Stimulated activated CD4-positive, alpha-beta T cell treated with anti-CD3 and anti-CD28 coated beads, Interleukin-12 subunit alpha, Interleukin-12 subunit beta, amount 100 ng/mL, for 4 hours (primary cell): ENCODE results near the gene BBS4.
"Not testable (repeated sequence)": the region's sequence is repeated elsewhere in the genome, so short reads cannot be mapped to it uniquely, and the experiment has no call there.

Experiments used
- DNase-seq: peaks from one replicate; pipeline ENCODE4 v3.0.0-alpha.2; 2020

BBS4 gene

GRCh38 chr15:72706266-72706665 lies 20.3 kb downstream of the BBS4 start:
- no peak for DNase-seq

DNA sequence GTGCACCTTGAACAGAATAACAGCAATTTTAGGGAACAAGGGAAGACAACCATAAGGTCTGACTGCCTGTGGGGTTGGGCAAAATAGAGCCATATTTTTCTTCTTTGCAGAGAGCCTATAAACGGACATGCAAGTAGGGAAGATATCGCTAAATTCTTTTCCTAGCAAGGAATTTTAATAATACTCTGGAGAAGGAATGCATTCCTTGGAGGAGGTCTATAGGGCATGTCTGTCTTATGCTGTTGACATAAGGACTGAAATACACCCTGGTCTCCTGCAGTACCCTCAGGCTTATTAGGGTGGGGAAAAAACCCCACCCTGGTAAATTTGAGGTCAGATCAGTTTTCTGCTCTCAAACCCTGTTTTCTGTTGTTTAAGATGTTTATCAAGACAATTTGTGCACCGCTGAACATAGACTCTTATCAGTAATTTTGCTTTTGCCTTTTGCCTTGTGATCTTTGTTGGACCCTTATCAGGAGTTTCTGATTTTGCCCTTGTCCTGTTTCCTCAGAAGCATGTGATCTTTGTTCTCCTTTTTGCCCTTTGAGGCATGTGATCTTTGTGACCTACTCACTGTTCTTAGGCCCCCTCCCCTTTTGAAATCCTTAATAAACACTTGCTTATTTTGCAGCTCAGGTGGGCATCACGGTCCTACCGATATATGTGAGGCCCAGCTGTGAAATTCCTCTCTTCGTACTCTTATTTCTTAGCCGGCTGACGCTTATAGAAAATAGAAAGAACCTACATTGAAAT lies 22.7 kb downstream of the BBS4 start:
- DNase-seq, result not testable (repeated sequence)

GRCh38 chr15:72722071-72722696 lies 36.2 kb downstream of the BBS4 start:
- peak; percentile 61 for DNase-seq

DNA sequence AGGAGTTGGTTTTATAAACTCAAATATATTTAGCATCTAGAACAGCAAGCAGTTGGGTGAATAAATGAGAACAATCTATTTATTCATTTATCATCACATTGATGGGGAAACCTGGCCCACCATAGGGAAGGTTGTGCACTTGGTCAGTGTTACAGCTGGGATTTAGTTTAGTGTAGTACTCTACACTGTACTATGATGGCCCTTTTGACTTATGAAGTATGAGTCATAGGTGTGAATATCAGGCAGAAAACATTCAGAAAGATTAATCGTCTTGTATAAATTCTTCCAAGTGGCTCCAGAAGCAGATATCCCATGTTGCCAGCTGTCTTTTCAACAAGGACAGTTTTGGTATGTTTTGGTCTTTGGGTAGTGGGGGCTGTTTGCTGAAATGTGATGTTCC lies 38.0 kb downstream of the BBS4 start:
- DNase-seq, result no peak

GRCh38 chr15:72725446-72725845 lies 39.4 kb downstream of the BBS4 start:
- DNase-seq, result no peak

- not testable (repeated sequence) for DNase-seq
Measured at GRCh38 chr15:72725851-72726250, 39.8 kb downstream of the BBS4 start.

- DNase-seq, result no peak
Measured at GRCh38 chr15:72727154-72727553, 41.1 kb downstream of the BBS4 start.

DNA sequence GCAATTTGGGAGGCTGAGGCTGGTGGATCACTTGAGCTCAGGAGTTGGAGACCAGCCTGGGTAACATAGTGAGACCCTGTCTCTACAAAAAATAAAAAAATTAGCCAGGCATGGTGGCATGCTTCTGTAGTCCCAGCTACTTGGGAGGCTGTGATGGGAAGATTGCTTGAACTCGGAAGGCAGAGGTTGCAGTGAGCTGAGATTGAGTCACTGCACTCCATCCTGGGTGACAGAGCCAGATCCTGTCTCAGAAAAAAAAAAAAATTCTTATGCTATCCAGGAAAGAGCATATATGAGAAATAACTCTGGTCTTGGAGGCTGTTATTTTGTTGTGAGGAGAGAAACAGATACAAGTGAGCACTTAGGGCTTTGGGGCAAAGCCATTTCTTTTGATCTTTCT lies 42.2 kb downstream of the BBS4 start:
- DNase-seq, result not testable (repeated sequence)

- DNase-seq, result no peak
Measured at GRCh38 chr15:72728821-72729220, 42.8 kb downstream of the BBS4 start.

GRCh38 chr15:72732086-72732485 lies 46.1 kb downstream of the BBS4 start:
- no peak for DNase-seq

- DNase-seq, result no peak
Measured at GRCh38 chr15:72732516-72732915, 46.5 kb downstream of the BBS4 start.

DNA sequence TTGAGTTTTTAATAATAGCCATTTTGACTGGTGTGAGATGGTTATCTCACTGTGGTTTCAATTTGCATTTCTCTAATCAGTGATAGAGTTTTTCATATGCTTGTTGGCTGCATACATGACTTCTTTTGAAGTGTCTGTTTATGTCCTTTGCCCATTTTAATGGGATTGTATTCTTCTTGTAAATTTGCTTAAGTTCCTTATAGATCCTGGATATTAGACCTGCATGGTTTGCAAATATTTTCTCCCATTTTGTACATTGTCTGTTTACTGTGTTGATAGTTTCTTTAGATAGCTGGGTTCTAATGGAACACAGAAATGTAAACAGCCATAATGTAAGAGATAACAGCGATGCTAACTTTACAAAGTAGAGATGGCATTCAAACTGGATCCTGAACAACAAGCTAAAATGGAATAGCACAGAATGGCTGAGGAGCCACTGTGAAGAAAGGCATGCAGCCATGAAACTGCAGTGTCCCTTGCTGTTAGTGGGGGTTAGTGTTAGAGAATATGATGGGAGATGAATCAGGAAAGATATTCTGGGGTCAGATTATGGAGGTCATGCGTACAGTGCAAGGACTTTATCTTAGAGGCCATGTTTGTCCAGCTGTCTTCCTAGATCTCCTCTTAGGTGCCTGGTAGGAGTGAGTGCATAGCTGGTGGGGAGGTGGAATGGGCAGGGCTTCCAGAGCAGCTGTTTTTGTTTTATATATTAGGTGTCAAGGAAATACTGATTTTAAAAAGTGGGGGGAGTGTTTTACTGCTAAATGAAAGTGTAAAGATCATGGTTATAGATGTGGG lies 48.1 kb downstream of the BBS4 start:
- no peak for DNase-seq

GRCh38 chr15:72735111-72735510 lies 49.1 kb downstream of the BBS4 start:
- DNase-seq, result no peak

DNA sequence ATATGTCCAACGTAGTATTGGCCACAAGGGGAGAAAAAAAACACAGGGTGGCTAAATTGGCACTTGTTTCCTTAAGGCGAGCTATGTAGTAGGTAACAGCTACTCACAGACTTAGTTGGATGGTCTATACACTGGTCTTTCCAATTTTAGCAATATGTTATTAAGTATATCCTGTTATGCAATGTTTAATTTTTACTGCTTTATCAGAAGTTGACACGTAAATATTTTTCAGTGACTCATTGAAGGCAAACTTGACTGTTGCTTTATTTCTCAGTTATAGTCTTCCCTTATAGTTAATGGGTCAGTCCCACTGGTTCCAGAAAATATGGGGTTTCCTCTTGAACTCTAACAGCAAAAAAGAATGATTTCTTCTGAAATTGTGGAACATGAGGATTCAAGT lies 51.1 kb downstream of the BBS4 start:
- no peak for DNase-seq

DNA sequence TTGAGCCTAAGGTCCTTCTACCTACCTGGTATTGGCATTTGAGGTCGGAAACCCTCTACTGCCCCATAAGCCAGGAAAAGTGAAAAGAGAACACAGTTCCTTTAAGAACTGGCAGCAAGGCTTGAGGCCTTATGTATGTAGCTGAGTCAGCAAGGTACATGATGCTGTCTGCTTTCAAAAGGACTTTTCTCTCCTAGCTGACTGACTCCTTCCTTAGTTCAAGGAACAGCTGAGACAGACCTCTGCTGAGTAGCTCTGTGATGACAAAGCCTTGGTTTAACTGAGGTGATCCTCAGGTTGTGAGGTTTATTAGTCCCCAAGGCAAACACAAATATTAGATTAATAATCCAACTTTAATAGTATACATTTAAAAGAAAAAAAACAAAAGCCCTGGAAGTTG lies 51.7 kb downstream of the BBS4 start:
- no peak for DNase-seq

DNA sequence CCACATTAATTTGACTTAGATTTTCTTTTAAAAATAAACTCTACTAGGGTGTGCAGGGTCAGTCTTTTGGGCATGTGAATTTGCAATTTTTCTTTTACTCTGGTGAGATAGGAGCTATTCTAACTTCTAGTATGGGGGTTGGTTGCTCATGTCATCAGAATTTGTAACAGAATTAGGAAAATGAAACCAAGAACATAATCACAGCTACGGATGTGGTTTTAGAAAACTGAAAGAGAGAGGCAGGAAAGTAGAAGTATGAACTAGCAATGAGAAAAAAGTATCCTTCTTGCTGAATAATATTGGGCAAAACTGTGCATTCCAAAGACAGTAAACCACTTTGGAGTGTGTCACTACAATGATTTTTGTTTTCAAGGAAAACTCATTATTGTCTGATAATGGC lies 54.2 kb downstream of the BBS4 start:
- DNase-seq, result no peak

DNA sequence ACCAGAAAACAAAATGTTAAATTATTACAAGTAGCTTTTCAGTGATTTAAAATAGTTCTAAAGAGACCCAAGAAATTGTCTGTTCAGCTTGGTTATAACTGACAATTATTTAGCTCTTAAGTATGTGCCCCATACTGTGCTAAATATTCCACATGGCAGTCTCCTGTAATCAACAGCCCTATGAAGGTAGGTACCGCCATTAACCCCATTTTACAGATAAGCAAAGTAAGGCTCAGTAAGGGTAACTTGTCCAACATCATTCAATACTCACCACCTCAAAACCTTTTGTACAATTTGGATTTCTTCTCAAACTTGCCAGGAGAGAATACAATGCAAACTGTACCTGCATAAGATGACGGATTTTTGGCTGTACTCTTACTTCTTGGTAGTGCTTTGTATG lies 63.7 kb downstream of the BBS4 start:
- DNase-seq, result no peak

GRCh38 chr15:72751751-72752455 lies 65.9 kb downstream of the BBS4 start:
- no peak for DNase-seq

DNA sequence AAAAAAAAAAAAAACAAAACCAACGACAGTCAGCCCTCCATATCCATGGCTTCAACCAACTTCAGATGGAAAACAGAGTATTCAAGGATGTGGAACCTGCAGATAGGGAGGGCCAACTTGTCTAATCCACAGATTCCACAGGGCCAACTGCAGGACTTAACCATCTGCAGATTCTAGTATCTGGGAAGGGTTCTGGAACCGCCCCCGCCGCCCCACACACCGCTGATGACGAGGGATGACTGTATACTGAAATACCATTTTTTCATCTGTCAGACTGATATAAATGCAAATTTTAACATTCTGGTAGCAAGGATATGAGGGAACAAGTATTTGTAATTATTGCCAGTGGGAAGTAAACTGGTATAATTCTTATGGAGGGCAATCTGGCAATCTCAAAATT lies 68.1 kb downstream of the BBS4 start:
- DNase-seq, result no peak

- DNase-seq, result no peak
Measured at GRCh38 chr15:72758182-72758581, 72.2 kb downstream of the BBS4 start.

- DNase-seq, result no peak
Measured at GRCh38 chr15:72760590-72761260, 74.7 kb downstream of the BBS4 start.

- no peak for DNase-seq
Measured at GRCh38 chr15:72764656-72765055, 78.6 kb downstream of the BBS4 start.

GRCh38 chr15:72766025-72766424 lies 80.0 kb downstream of the BBS4 start:
- DNase-seq, result no peak
